ENCODE data around the gene CHGA. TPM values are rescaled to one million over a fixed set of nuclear protein-coding genes. Genes with fewer than 3 reads are reported as not detected.

CHGA gene
- total RNA-seq, 6 experiments from 2014 or later, result 0.18 to 0.25 TPM; not detected in 4

- DNase-seq (peak in 1 of 3 donors; percentile 45), ATAC-seq (no peak)
- Histone ChIP-seq H3K9me3 (no peaks in the 10 kb centered on the region), H3K4me1 (no peaks in the 10 kb centered on the region), H3K4me3 (no peak overlapping the region), H3K36me3 (no peaks in the 10 kb centered on the region), H3K27me3 (no peaks in the 10 kb centered on the region), H3K27ac (no peak overlapping the region)
- 93% methylated on average over 4 of the region's 12 CpGs for WGBS (ENCODE audit: insufficient coverage, low coverage, low lambda C conversion rate, missing lambda C conversion rate)
- intact Hi-C loops (cut with DNase I), result no loop called here
- no peak for TF ChIP-seq POLR2A (IDR thresholded peaks at IDR 0.05)
Measured at GRCh38 chr14:92928961-92929688, 6.2 kb downstream of the CHGA start.

GRCh38 chr14:92929689-92930608 is 7.0 kb downstream of the CHGA start:
- Histone ChIP-seq H3K4me1 (no peaks in the 10 kb centered on the region), H3K27me3 (no peaks in the 10 kb centered on the region), H3K36me3 (no peaks in the 10 kb centered on the region), H3K4me3 (no peak overlapping the region), H3K9me3 (no peaks in the 10 kb centered on the region), H3K27ac (no peak overlapping the region)
- DNase-seq (no peak), ATAC-seq (no peak)
- no peak for TF ChIP-seq CTCF (IDR thresholded peaks at IDR 0.05)
- TF ChIP-seq POLR2A (IDR thresholded peaks at IDR 0.05), result no peak
- 91% methylated on average over 4 of the region's 20 CpGs for WGBS (ENCODE audit: insufficient coverage, low coverage, low lambda C conversion rate, missing lambda C conversion rate)
- intact Hi-C loops (cut with DNase I), result no loop called here

GRCh38 chr14:92930737-92931602 is 8.0 kb downstream of the CHGA start:
- no peak for DNase-seq
- WGBS (ENCODE audit: insufficient coverage, low coverage, low lambda C conversion rate, missing lambda C conversion rate), result 64% methylated on average over 5 of the region's 8 CpGs

GRCh38 chr14:92931681-92932447 is 8.9 kb downstream of the CHGA start:
- H3K27me3 ChIP-seq, result no peaks in the 10 kb centered on the region
- no peak for DNase-seq
- no peak overlapping the region for H3K4me3 ChIP-seq
- TF ChIP-seq POLR2A (IDR thresholded peaks at IDR 0.05), result no peak
- no peak for TF ChIP-seq CTCF (IDR thresholded peaks at IDR 0.05)
- no peaks in the 10 kb centered on the region for H3K36me3 ChIP-seq
- intact Hi-C loops (cut with DNase I), result no loop called here
- no peaks in the 10 kb centered on the region for H3K4me1 ChIP-seq
- WGBS (ENCODE audit: insufficient coverage, low coverage, low lambda C conversion rate, missing lambda C conversion rate), result 90% methylated on average over 5 of the region's 18 CpGs
- no peak overlapping the region for H3K27ac ChIP-seq
- no peaks in the 10 kb centered on the region for H3K9me3 ChIP-seq
- ATAC-seq, result no peak

More at GRCh38 chr14:92930737-92931602, 8.0 kb downstream of the CHGA start:
- Histone ChIP-seq H3K4me3 (no peak overlapping the region), H3K9me3 (no peaks in the 10 kb centered on the region), H3K27me3 (no peaks in the 10 kb centered on the region), H3K4me1 (no peaks in the 10 kb centered on the region), H3K27ac (no peak overlapping the region), H3K36me3 (no peaks in the 10 kb centered on the region)
- no peak for TF ChIP-seq POLR2A (IDR thresholded peaks at IDR 0.05)
- TF ChIP-seq CTCF (IDR thresholded peaks at IDR 0.05), result no peak
- no peak for ATAC-seq
- intact Hi-C loops (cut with DNase I), result no loop called here

All from right lobe of liver (tissue), 6 donors.